Measurements from ENCODE around the gene ATOH7.

The ATOH7 gene

GRCh38 chr10:68184546-68184945 lies 47.4 kb downstream of the ATOH7 start:
- FAIRE-seq, result no peak
- no peak for DNase-seq (ENCODE audit: insufficient read length, low spot score)
